HG02623 (cell line): ENCODE measurements around the gene SMTN.
A peak's percentile ranks its signal among the peaks of the same experiment; 100 is the strongest.
"Not testable (repeated sequence)": the region's sequence is repeated elsewhere in the genome, so short reads cannot be mapped to it uniquely, and the experiment has no call there.

Experiments
- ATAC-seq: cut with Tn5 transposase; IDR thresholded peaks from one replicate; pipeline ENCODE4 v1.9.1; 2021; ENCODE audit warnings: moderate library complexity; ENCODE audit not compliant: unreplicated experiment

SMTN gene

GRCh38 chr22:31069691-31070314 lies 11.3 kb upstream of the SMTN start:
- ATAC-seq, result not testable (repeated sequence)

- not testable (repeated sequence) for ATAC-seq
These were observed 8.0 kb upstream of the SMTN start for GRCh38 chr22:31073125-31073524.

- ATAC-seq, result not testable (repeated sequence)
These were observed 7.5 kb upstream of the SMTN start for GRCh38 chr22:31073545-31074145.

DNA sequence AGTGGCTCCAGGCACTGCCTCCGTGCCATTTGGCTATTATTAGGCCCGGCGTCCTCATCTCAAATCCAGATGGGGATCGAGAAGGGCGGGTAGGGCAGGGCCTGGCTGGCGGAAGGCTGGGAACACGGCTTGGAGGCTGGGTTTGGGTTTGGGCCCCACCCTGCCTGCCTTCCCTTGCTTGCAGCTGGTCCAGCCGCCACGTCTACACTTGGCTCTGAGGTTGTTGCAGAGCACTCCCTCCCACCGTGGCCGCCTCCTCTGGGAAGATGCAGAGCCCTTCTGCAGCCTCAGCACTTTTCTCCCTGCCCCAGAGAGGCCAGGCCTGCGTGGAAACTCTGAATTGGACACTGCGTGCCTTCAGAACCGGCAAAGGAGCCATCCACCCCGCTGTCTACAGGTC lies 5.2 kb upstream of the SMTN start:
- ATAC-seq, result no peak

GRCh38 chr22:31077681-31078080 lies 3.4 kb upstream of the SMTN start:
- ATAC-seq, result no peak

DNA sequence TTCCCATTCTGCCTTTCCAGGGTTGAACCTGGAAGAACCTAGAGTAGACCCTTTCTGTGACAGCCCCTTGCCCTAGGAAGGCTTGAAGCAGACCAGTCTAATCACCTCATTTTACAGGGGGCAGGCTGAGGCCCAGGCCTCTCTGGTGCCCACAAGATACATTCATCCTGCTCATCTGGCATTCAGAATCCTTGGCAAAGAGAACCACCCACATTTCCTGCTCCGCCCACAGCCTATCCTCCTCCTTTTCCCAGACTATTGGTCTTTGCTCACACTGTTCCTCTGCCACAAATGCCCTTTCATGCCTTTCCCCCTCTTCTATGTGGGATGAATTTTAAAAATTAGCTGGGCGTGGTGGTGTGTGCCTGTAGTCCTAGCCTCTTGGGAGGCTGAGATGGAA lies 2.7 kb upstream of the SMTN start:
- not testable (repeated sequence) for ATAC-seq

DNA sequence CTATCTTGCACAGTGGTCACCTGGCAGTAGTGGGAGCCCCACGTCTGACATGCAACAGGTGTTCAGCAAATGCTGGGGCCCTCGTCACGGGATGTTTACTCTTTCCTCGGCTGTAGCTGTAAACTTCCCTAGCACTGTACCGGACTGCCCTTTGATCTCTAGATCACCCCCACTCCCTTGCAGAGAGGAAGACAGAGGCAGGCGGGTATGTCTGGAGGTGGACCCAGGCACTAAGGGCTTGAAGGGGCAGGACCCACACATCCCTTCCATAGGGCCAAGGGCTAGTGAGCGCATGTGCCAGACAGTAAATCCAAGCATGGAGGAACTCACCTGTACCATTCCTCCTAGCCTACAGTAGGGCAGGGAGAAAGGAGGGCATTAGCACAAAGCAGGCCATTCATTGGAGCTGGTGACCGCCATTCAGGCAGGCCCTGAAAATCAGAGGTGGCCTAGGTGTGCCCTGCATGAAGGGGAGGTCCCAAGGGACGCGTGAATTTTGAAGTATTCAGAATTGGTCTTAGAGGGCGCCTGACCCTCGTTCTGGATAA lies 1.9 kb upstream of the SMTN start:
- no peak for ATAC-seq

DNA sequence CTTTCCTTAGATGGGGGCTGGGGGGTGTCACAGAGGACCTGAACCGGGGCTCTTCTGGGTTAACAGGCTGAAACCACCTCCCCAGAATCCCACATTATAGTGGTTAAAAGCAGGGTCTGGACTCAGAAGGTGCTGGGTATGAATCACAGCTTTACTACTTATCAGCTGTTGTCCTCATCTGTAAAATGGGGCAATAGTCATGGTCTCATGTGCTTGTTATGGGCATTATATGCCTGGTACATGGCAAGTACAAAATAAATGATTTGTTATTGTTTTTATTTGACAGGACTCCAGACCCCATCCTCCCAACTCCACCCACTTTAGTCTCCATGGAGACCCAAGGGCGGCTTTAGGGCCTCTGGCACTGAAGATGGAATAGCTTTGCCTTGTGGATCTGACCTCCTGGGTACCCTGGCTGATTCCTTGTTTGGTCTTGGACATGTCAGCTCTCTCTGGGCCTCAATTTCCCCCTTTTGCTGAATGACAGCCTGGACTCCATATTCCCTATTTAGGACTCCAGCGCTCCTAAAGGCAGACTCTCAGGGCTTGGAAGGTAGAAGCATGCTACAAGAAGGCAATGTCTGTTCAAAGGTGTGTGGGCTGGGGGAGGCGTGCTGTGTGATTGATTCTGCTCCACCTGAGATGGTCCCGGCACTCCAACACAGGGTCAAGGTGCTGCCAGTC lies 812 bp upstream of the SMTN start:
- no peak for ATAC-seq

GRCh38 chr22:31081963-31082605 lies 966 bp downstream of the SMTN start:
- ATAC-seq, result no peak

GRCh38 chr22:31082606-31083376 lies 1.7 kb downstream of the SMTN start:
- ATAC-seq, result no peak

DNA sequence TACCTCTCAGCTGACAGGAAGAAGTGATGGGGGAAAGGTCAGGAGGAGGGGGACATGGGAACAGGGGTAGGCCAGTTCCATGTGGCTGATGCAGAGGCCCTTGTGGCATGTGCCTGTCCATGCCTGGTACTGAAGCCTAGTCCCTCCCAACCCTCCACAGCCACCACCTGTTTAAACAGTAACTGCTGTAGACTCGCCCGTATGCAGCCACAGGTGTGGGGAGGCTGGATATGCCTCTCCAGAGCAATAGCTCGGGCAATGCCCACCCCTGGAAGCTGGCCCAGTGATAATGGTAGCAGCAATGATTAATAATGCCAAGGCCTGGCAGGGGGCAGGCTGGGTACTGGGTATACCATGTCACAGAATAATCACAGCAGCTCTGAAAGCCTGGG lies 2.3 kb downstream of the SMTN start:
- ATAC-seq, result no peak

DNA sequence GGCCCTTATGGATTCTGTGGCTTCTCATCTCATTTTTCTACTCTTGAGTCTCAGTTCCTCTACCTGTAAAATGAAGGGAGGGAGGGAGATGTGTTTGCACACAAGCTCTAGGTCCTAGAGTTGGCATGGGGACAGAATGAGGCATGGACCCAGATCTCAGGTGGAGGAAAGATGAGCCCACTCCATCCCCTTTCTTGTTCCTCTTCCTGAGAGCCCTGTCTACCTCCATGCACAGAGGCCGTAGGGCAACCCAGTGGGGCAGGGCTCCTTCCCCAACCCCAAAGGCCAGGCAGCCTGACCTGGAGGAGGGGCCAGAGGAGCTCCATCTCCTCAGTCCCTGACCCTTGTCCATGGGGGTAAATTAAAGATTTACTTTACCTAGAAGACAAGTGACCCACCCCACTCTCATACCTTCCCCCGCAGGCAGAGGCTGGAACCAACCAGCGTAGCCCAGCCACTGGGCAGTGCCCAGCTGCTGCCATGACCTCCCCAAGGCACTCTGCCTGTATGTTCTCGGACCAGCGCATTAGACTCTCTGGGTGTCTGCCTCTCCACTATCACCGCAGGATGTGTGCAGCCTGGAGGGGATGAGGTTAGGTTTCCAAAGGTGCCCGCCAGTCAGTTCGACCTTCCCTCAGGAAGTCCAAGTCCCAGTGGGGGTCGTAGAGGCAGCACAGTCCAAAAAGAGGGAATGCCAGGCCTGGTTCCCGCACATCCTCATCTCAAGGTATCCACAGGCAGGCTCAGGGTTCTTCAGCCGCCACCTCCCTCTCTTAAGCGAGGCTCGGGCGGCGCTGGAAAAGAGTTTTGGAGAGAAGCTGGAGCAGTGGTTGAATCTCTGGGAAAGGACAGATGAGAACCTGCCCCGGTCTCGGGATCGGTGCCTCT lies 3.0 kb downstream of the SMTN start:
- no peak for ATAC-seq

DNA sequence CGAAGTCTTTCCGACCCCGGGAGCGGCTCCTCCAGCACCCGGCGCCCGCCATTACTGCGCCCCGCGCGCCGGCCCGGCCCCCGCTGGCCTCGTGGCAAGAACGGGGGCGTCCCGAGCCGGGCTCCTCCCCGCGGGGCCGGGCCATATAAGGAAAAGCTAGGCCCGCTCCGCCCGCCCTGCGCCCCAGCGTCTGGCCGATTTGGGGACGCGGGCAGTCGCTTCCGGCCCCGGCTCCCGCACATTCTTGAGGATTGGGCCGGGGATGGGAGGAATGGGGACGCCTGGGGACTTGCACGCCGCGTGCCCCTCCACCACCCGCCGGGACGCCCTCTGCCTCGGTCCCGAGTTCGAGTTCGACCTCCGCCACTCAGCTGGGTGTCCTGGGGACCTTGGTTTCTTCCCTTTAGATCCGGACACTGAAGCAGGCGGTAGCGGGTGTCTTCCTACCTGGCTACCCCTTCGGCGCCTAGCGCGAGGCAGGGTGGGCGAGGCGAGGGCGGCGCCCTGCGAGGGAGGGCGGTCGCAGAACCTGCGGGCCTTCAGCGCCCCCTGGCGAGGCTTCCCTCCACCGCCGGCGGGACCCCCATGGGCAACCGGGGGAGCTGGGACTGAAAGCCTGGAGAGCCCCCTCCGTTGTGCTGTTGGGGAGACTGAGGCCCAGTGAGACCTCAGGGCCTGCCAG lies 3.8 kb downstream of the SMTN start:
- ATAC-seq, result peak; percentile 52

- no peak for ATAC-seq
These were observed 4.3 kb downstream of the SMTN start for GRCh38 chr22:31085493-31085824.

DNA sequence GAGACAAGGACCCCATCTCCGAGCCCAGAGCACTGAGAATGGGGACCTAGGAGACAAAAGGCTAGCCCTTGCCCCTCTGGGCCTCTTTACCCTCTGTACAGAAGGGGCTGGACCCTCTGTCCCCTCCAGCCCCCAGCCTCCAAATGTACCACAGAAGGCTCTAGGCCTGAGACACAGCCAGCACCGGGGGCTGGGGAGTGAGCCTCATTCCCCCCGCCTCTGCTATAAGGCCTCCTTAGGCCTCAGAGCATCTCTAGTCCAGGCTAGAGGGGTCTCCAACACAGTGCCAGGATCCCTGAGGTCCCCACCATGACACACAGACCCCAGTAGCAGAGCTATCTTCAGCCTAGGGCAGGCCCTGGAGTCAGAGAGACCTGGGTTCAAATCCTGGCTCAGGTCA lies 4.8 kb downstream of the SMTN start:
- ATAC-seq, result no peak

DNA sequence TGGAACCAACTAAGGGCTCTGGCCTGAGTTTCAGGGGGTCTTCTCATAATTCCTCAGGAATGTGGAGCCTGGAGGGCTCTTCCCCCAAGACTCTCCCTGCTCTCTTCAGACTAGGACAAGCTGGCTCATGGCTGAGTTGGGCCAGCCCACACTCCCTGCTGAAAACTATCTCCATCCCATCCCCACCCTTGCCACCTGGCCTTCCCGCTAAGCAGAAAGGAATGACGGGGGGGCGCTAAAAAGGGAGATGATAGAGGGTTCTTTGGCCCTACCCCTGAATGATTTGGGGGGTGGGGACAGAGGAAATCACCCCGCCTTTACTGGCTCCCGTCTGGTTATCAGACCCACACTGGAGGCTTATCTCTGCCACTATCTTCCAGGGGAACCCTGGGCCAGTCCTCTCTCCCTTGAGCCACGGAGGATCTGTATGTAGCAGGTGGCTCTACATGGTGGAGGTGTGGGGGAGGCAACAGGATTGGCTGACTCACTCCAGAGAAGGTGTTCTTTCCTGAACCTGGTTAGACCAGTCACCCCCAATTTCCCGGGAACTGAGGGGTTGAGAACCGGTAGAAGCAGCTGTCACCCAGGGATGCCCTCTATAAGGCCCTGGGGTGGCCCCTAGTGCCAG lies 5.7 kb downstream of the SMTN start:
- ATAC-seq, result no peak

DNA sequence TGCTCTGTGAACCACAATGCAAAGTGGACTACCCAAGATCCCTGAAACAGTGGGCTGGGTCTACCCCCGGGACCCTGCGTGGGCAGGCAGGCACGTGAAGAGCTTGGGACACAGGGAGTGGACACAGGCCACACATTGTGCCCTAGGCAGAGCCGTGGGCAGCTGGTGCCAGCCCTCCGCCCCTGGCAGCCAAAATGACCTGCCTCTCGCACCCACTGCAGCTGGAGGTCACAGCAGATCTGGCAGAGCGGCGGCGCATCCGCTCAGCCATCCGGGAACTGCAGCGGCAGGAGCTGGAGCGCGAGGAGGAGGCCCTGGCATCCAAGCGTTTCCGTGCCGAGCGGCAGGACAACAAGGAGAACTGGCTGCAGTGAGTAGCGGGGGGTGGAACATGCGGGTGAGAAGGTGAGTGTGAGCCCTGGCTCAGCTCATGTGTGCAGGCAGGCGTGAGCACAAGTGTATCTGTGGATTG lies 6.7 kb downstream of the SMTN start:
- ATAC-seq, result no peak

GRCh38 chr22:31088233-31088986 lies 7.3 kb downstream of the SMTN start:
- no peak for ATAC-seq
